SHP77 treated with DMSO at 0.1 percent for 48 hours (cell line): ENCODE data around the gene MAP4.

Source experiments
- DNase-seq: peaks from one replicate; lab custom pipeline; 2025; lab: John Stamatoyannopoulos, UW

The MAP4 gene

DNA sequence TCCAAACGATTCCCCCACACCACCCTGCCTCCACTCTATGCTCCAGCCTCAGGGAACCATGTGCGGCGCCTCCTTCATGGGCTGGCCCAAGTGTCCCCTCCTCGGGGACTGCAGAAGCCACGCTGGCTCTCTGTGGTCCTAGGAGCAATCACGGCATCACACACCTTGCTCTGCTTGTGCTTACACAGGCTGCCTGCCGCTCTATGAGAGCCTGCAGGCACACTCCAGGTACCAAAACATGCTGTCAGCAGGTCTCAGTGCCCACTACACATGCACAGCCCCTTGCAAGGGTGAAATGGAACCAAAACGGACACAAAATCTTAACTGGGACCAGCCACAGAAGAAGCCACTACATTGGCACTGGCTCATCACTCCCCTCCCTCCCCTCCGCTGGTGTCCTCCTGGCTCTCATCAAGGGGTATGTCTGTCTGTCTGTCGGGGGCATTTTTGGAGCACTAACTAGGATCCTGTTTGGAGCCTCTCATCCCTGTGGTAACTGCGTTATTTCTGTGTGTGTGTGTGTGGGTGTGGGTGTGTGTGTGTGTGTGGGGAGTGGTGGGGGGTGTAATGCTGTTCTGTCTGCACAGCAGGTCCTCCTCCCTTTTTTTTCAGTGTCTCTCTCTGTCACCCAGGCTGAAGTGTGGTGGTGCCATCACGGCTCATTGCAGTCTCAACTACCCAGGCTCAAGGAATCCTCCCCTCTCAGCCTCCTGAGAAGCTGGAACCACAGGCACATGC, 152.7 kb downstream of the MAP4 start:
- DNase-seq, result no peak

DNA sequence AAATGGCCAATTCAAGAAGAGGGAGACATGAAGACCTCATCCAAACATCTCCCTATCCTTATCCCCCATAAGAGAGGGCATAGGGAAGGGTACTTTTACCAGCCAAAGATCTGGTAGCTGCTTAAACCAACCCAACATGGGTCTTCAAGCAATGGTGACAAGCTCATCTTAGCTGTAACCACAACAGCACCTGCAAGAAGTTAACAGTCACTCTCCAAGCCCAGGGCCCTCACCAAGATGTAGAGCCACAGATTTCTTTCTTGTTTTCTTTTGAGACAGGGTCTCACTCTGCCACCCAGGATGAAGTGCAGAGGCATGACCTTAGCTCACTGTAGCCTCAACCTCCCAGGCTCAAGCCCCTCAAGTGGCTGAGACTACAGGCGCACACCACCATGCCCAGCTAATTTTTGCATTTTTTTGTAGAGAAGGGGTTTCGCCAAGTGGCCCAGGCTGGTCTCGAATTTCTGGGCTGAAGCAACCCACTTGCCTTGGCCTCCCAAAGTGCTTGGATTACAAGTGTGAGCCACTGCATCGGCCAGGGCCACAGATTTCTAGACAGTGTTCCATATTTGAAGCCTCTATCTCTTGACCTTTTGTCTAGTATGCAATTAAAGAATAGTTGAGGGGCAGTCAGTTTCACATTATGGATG, 156.1 kb downstream of the MAP4 start:
- DNase-seq, result no peak

DNA sequence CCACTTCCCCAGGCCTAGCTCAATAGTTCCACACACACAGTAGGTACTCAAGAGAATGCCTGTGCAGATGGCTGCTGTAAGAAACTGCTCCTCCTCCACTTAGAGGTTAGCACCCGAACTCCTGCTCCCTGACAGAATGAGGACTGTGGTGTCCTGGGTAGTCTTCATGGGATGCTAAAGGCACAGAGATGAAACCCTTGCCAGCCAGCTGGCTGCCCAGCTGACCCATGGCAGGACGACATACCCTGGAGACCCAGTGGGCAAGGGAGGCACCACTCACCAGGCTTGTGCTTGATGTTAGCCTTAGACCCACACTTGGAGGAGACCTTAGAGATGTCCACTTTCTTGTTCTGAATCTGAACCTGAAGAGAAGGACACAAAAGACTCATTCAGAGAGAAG, 159.1 kb downstream of the MAP4 start:
- no peak for DNase-seq

DNA sequence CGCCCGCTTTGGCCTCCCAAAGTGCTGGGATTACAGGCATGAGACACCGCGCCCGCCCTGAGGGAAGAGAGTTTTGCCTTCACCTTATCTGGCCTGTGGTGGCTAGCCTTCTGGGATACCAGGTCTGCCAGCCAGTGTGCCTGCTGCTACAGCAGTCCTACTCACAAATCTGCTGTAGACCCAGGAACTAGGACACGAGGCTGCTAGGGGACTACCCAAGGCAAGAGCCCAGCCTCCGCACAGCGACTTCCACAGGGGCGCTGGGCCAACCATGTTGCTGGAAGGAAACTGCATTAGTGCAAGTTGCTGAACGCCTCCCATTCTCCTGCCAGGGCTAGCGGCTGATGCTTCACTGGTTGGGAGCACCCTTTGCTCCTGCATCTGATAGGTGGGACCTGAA, 159.5 kb downstream of the MAP4 start:
- no peak for DNase-seq

DNA sequence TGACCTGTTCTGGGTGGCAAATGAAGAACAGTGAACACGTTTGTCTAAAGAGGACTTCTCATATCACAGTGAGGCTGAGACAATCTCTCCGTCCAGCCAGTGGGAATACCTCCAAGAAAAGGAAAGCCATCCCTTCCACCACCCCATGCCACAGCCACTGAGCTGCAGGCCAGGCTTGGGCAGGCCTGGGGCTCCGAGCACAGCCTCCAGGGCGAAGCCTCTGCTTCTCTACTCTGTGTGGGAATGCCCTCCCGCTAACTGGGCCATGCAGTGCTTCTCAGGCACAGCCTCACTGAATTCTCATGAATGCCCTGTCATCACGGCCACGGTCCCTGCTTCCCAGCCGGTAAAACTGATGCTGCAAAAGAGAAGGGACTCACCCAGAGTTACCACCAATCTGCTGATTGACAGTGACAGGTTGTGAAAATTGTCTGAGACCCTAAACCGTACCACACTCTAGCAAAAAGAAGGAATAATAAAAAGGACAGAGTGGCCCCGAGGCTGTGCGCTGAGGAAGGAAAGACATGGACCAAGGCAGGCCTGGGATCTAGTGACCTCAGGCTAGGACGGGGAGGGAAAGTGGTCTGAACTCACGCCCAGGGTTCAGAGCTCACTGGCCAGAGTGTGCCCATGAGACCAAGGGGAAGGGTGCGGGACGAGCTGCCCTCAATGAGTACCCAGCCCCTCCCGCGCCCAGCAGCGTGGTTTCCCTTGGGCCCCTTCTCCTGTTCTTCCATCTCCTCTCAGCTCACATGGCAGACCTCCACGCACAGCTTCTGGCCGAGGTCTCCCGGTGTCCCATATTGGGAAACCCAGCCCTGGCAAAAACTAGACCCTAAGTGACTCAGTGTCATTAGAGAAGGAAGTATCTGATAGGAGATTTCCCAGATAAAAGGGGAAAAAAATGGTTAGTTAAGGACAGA, 160.5 kb downstream of the MAP4 start:
- no peak for DNase-seq

DNA sequence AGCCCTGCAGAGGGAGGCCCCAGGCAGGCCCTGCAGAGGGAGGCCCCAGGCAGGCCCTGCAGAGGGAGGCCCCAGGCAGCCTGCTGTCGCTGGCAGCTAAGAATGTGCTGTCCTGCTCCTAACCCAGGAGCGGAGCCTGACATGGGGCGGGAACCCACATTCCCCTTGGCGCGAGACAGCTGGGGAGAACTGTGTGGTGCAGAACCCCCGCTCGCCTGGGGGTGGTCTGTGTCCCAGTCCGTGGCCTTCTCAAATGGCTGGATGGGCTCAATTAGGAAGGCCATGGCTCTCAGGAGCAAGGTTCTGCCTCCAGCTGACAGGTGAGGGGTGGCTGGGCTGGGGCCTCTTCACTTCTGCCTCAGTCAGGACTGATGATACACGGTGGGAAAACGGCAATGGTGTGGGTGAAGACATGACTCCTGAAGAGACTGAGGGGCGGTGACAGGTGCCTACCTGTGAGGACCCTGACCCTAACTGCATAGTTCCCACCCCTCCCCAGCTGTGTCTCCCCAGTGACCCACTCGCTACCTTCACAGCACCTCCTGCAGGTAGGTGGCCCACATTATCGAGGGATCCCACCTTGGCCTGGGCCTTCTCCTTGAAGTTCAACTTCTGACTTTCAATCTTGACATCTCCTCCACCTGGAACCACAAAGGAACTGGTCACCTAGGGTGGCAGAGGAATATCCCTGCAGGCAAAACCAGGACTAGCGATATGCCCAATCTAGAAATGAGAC, 161.3 kb downstream of the MAP4 start:
- no peak for DNase-seq

DNA sequence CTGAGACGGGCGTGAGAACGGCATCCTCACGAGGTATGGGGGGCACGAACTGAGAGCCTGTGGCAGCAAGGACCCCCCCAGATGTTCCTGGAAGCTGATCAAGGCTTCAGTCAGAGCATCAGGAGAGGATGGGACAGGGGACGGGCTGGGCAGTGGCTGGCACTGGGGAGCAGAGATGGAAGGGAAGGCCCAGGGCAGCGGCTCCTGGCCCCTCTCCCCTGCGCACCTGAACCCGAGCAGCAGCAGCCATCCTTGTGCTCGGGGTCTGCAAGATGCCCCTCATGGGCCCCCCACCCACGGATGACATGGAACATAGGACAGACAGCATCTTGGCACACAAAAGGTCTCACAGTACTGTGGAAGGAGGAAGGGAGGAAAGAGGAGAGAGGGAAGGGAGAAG, 161.9 kb downstream of the MAP4 start:
- DNase-seq, result no peak

DNA sequence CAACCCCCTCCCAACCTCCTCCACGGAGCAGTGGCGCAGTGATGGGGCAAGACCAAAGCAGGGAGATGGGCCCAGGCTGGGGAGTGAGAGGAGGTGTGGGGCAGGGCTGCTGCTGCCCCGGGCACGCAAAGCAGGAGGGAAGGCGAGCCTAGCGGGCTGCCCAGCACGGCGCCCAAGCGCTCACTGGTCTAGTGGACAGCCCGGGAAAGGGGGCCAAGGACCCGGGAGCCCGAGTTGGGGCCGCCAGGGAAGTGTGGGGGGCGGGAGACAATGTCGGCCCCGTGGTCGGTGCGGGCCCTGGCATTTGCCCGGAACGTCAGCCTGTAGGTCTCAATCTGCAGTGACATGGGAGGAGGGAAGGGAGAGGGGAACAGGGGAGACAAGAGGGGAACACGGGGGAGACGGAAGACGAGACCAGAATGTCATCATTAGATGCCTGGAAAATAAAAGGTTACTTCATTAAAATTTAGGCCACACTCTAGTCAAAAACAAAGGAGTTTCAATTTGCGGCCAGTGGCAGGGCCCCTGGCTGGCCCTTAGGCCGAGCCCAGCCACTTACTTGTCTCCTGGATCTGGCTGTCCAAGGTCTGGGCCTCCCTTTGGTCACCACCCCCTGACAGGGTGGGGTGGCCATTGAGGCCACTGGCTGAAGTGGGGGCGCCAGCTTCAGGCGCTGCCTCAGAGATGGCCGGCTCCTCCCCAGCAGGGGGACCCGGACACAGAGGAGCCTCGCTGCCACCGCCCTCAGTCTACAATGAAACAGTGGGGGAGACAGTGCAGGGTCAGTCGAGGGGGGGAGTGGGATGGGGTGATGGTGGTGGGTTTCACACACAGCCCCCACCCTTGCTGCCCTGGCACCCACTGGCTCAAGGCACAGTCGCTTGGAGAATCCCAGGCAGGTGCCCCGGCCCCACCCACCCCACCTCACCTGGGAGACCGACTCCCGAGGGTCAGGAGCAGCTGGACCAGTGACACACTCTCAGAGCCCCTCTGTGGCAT, 163.3 kb downstream of the MAP4 start:
- no peak for DNase-seq

DNA sequence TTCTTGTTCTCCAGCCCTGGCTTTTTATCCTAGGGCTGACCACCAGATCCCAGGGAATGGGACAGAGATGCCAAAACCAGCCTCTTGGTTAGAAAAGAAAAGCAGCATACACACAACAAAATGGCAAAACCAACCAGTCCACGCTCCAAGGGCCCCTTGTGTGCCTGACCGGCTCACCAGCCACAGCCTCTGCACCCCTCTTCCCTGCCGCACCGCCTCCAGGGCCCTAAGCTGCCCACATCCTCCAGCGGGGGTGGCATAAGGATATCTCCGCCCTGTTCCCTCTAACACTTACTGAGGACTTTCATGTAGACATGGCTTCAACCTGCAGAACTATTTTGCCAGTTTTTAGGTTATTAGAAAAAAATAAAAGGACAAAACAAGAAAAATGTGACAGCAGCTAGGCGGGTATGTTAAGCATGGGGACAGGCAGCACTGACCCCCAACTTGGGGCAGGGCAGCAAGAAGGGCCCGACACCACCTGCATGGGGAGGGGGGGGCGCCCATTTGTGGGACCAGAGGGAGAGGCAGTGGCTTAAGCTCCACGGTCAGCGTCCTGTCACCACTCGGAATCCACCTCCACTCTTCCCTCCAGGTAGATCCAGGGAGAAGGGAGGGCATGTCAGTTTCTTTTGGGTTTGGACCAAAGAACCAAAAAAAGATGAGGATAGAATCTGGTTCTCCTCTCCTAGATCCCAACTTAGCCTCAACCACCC, 164.2 kb downstream of the MAP4 start:
- DNase-seq, result no peak

DNA sequence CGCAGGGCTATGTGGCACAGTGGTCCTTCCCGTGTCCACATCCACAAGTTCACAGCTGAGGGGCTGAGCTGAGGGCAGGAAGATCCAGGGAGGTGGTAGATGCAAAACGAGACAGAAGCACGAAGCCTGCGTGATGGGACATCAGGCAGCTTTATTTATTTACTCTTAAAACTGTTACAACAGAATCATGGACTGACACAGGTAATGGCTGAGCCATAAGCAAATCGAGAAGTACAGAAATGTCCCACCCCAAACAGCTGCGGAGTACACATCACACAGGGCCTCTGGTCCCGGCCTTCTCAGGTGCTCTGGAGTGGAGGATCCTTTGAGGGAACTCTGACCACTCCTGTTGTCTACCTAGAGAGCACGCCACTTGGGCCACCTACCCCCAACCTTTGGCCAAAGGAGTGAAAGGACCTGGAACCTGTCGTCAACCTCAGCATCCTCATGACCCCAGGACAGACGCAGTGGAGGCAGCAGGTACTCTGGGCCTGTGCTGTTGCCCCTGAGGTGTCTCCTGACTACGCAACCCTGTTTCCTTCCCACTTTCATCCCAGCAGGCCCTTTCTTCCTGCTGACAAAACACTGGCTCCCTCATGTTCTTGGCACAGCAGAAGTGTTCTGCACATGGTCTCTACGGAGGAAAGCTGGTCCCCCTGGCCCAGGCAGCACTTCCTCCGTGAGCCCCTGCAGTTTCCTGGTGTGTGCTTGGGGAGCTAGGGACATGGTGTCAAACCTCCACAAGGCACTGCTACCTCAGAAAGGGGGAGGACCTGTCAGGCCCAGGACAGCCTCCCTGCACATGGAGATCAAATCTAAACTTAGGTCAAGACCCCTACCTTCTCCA, 165.4 kb downstream of the MAP4 start:
- DNase-seq, result no peak

DNA sequence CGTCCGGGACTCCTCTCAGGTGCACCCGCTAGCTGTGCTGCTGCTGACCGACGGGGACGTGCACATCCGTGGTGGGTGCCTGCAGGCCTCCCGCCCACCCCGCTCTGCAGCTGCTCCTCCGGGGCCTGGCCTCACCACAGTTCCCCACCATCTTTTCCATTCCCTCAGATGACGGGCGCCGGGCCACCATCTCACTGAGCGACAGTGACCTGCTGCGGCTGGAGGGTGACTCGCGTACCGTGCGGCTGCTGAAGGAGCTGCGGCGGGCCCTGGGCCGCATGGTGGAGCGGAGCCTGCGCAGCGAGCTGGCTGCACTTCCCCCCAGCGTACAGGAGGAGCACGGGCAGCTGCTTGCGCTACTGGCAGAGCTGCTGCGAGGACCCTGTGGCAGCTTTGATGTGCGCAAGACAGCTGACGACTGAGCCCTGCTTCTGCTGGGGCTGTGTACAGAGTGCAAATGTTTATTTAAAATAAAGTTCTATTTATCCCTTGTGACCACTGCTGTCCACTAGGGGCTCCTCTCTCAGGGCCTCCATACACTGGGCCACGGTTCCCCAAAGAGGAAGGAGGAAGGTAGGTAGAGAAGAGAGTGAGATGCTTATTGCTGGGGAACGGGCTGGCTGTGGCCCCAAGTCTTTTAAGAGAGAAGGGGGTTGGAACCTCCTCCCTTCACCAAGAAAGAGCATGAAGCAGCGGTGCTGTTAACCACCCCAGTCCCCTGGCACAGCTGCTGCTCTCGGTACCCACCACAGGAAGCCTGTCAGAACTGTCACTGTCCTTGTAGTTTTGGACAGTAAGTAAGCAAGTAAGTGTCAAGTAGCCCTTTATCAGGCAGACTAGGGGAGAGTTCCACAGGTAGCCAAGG, 166.3 kb downstream of the MAP4 start:
- no peak for DNase-seq

DNA sequence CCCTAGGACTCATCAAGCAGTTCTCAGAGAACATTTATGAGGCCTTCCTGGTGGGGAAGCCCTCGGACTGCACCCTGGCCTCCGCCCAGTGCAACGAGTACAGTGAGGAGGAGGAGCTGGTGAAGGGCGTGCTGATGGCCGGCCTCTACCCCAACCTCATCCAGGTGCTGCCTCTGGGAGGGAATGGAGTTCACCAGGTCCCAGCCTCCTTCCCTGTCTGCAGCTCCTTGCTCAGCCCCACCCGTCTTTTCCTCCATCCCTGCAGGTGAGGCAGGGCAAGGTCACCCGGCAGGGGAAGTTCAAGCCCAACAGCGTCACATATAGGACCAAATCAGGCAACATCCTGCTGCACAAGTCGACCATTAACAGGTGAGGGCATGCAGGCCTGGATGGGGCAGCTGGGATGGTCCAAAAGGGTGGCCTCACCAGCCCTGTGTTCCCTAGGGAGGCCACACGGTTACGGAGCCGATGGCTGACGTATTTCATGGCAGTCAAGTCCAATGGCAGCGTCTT, 167.0 kb downstream of the MAP4 start:
- DNase-seq, result no peak

DNA sequence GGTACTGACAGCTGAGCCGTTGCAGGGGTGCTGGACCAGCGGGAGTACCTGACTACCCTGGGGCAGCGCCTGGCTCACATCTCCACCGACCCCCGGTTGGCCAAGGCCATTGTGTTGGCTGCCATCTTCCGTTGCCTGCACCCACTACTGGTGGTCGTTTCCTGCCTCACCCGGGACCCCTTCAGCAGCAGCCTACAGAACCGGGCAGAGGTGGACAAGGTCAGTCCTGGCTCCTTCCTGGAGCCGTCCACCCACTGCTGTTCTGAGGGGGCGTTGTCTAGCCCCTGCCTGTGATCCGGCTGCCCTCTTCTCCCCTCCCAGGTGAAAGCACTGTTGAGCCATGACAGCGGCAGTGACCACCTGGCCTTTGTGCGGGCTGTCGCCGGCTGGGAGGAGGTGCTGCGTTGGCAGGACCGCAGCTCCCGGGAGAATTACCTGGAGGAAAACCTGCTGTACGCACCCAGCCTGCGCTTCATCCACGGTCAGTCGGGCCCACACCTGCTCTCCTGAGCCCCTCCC, 167.6 kb downstream of the MAP4 start:
- DNase-seq, result no peak

DNA sequence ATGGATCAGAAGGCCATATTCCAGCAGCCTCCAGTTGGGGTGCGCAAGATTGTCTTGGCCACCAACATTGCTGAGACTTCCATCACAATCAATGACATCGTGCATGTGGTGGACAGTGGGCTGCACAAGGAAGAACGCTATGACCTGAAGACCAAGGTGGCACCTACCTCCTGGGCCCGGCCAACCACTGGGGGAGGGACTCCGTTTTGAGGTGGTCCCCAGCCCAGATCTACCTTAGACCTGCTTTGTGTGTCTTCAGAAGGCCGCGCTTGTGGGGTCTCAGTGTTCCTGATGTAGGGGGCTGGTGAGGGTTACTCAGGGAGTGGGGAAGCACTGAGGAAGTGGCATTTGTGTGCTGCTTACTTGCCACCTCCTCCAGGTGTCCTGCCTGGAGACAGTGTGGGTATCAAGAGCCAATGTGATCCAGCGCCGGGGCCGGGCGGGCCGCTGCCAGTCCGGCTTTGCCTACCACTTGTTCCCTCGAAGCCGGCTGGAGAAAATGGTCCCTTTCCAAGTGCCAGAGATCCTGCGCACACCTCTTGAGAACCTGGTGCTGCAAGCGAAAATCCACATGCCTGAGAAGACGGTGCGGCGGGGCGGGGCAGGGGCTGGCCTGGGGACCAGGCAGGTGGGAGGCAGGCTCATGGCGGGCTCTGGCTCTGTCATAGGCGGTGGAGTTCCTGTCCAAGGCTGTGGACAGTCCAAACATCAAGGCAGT, 168.3 kb downstream of the MAP4 start:
- DNase-seq, result no peak

DNA sequence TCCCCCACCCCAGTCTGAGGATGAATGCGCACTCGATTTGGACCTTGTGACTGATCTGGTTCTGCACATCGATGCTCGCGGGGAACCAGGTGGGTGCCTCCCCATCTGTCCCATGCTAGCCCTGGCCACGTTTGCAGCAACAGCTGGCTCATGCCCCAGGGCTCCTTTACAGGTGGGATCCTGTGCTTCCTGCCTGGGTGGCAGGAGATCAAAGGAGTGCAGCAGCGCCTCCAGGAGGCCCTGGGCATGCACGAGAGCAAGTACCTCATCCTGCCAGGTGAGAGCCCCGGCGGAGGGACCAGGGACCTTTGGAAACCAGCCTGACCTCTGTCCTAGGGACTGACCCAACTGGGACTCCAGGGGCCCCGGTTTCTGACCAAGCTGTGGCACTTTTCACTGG, 169.0 kb downstream of the MAP4 start:
- no peak for DNase-seq

DNA sequence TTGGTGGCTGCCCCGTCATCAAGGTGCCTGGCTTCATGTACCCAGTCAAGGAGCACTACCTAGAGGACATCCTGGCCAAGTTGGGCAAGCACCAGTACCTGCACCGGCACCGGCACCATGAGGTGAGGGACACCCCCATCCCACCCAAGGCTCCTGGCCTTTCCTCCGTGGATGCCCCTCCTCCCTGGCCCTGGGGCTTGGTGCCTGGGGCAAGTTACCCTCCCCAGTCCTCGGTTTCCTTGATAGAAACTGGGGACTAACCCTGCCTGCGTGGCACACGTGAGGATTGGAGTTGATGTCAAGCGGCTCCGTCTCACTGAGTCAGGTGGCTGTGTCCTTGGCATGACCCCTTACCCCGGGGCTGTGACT, 169.4 kb downstream of the MAP4 start:
- DNase-seq, result no peak

DNA sequence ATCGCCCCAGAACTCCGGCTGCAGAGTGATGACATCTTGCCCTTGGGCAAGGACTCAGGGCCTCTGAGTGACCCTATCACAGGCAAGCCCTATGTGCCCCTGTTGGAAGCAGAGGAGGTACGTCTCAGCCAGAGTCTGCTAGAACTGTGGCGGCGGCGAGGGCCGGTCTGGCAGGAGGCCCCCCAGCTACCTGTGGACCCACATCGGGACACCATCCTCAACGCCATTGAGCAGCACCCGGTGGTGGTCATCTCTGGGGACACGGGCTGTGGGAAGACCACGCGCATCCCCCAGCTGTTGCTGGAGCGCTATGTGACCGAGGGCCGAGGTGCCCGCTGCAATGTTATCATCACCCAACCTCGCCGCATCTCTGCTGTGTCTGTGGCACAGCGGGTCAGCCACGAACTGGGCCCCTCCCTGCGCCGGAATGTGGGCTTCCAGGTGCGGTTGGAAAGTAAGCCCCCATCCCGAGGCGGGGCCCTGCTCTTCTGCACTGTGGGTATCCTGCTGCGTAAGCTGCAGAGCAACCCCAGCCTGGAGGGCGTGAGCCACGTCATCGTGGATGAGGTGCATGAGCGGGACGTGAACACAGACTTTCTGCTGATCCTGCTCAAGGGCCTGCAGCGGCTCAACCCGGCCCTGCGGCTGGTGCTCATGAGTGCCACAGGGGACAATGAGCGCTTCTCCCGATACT, 169.9 kb downstream of the MAP4 start:
- DNase-seq, result no peak
